Left kidney (tissue), 2 donors: Measurements from ENCODE around the gene POPDC2. TPM values are rescaled to one million over a fixed set of nuclear protein-coding genes. Genes with fewer than 3 reads are reported as not detected.

Experiments used
- DNase-seq: peaks from one replicate; pipeline ENCODE4 v3.0.0-alpha.2; 2013
- polyA plus RNA-seq: library from polyadenylated mRNA; unstranded; fragments of 120-200 nt; gene quantifications from one replicate; pipeline ENCODE4 v1.2.1, GENCODE V29; 2013; ENCODE audit not compliant: insufficient read length

POPDC2 gene
- polyA plus RNA-seq, 1 donor = 7.7 TPM

DNA sequence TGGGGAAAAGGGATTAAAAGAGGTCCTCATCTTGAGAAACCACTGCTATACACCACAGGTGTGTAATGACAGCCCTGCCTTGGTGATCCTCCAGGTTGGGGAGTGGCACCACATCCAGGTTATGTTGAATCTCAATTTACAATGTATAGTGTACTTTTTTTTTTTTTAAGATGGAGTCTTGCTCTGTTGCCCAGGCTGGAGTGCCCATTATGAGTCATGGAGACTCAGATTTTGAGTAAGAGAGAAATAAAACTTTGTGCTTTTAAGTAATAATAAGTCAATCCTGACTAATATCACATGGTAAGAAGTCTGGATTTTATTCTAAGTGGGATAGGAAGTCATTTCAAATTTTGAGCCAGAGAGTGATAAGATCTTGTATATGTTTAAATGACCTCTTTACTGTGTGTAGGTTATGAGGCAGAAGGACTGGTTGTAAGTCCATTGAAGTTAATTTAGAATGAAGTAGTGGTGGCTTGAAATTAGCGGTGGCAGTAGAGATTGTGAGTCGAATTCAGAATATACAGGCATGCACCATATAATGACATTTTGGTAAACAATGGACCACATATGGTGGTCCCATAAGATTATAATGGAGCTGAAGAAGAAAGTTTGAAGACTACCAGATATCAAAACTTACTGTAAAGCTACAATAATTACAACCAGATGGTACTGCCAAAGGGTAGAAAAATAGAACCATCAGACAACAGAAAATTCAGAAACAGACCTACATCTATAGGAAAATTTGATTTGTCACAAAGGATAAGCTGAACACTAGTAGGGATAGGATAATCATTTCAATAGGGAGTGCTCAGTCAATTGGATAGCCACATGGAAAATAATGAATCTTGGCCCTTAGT is 20.7 kb downstream of the POPDC2 start:
- DNase-seq = no peak

DNA sequence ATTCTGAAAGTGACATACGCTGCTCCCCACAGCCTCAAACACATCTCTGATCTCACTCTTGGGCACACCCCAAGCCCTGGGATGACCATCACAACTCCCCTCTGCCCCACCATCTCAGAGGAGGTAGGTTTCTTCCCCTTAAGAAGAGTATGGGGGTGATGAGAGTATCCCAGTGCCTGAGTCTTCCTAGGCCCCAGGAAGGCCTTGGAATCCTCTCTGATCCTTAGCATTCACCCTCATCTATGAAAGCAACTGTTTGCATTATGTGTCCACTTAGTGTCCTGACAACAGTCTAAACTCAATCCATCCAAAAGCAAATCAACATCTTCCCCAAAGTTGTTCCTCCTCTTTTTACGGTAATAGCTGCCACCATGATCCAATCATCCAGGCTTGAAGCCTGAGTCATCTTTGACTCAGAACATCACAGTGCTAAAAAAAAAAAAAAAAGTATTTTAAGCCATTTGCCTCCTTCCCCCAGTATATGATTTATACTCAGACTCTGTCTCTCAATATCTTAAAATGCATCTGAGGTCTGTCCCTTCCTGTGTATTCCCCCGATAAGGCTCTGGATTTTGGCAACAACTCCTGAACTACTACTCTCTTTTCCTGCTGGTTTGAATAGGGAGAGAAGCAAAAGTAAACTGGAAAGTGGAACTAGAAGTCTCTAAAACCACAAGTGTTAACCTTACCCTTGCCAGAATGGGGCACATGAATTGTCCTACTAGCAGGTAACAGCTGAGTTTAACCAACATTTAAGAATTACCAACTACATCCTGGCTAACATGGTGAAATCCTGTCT is 22.5 kb downstream of the POPDC2 start:
- no peak for DNase-seq

DNA sequence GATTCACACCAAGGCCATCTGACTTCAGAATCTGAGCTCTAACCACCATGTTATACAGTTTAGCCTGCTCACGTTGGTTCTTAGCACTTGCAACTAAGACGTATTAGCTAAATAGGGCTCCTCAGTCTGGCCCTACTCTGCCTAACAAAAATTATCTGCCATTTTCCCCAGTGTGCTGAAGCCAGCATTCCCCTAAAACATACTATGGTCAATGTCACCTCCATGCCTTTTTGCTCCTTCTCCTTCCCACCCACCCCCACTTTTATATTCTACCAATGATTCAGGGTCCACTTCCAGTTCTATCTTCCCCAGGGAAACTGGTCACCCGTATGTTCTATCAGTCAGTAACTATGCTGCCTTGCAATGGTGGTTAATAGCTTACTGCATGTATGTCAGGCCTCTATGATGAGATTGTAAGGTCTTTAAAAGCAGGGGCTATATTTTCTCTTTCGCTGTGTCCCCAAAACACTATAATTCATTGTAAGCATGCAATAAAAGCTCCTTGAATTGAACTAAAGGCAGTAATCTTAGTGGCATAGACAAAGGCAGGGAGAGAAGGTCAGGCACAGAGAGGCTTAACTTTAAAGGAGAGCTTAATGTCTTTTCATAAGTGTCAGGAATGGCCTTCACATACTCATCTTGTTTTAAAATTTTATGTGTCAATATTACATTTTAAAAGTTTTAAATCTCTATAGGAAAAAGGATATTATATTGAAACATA is 23.3 kb downstream of the POPDC2 start:
- DNase-seq = no peak

DNA sequence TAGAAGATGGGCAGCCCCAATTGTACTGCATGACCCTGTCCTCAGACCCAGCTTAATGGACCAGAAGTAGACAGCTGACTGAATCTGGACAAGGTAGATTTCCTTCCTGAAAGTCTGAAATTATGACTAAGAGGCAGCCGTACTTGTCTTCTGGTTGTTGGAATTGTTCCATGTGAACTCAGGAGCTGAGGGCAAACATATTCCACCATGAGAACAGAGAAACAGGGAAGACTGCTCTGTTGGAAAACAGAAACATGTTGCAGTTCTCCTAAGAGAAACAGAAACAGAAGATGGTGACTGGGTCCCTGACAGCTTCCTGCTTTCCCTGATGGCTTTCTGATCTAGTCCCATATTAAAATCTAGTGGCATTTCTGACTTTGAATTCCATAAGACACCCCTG is 24.1 kb downstream of the POPDC2 start:
- DNase-seq = no peak

GRCh38 chr3:119635719-119636118 is 24.7 kb downstream of the POPDC2 start:
- no peak for DNase-seq

- no peak for DNase-seq
Observed at GRCh38 chr3:119632829-119633228, 27.6 kb downstream of the POPDC2 start.

GRCh38 chr3:119632216-119632615 is 28.2 kb downstream of the POPDC2 start:
- DNase-seq = no peak

- no peak for DNase-seq
Observed at GRCh38 chr3:119631516-119631915, 28.9 kb downstream of the POPDC2 start.

DNA sequence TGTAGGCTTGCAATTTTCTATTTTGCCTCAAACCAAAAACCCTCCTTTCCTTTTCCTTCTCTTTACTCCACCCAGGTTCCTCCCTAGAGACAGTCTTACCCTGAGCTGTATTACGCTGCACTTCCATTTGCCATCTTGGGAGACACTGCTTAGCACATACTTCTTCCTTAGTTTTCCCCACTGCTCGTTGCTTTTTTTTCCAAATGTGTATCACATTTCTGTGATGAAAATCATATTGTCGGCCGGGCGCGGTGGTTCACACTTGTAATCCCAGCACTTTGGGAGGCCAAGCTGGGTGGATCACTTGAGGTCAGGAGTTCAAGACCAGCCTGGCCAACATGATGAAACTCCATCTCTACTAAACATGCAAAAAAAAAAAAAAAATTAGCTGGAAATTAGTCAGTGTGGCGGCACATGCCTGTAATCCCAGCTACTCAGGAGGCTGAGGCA is 29.5 kb downstream of the POPDC2 start:
- DNase-seq = no peak

DNA sequence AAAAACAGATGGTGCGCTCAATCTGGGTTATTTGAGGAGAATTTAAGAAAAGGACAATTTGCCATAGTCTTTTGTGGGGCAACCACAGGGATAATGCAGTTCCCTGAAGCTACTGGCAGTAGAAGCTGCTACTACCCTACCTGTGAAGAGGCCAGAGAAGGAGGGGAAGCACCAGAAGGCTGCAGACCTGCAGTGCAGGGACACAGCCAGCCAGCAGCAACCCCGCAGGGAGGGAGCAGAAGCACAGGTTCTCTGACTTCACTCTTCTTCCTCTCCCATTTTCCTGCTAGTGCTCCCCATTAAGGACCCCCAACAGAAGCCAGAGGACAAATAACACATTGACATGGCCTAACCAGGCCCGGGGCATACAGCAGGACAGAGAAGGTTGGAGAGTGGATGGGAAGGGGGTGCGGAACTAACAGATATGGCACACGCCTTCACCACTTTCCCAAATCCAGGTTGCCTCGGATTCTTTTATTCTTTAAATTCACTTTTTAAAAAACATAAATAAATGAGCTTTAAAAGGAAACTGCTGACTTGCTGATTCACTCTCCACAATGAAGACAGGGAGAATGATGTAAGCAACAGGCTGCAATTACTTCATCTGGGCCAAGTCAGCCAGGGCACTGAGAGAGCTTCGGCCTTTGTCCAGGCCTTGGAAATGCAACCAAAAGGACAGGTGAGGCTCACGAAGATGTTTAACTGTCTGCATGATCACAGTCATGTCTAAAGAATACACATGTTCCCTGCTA is 30.1 kb downstream of the POPDC2 start:
- no peak for DNase-seq

GRCh38 chr3:119628816-119629445 is 31.5 kb downstream of the POPDC2 start:
- DNase-seq = no peak

DNA sequence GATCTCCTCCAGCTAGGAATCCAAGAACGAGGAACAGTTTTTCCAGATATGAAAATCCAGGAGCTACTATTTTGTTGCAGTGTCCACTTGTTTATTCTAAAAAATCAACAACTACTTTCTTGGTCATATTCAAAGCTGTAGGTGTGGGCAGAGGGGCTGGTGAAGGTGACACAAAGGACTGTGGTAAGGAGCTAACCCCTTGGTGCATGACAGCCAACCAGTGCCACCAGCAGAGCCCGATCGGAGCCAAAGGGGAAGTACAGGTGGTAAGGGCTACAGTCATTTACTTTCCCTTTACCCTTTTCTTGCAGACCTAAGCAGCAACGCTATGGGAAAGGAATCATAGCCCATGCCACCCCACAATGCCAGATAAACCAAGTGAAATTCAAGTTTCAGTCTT is 32.0 kb downstream of the POPDC2 start:
- no peak for DNase-seq

- DNase-seq = no peak
Observed at GRCh38 chr3:119627461-119627860, 32.9 kb downstream of the POPDC2 start.

DNA sequence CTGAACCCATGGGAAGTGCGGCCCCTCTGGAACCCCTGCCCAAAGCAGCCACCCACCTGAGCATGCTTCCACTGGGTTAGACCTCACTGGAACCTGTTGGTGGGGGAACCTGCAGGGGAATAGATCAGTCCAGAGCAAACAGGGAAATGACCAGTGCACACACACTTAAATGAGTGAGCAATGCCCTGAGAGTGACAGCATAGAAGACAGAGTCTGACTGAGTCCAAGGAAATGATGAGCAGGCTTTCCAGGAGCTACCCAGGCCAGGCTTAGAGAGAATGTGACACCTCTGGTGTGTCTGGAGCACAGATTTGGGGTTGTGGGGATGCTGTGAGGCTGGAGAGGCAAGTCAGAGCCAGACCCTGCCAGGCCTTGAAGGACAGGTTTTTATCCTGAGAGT is 34.2 kb downstream of the POPDC2 start:
- DNase-seq = no peak

- DNase-seq = no peak
Observed at GRCh38 chr3:119625451-119626153, 34.8 kb downstream of the POPDC2 start.

GRCh38 chr3:119624002-119624720 is 36.2 kb downstream of the POPDC2 start:
- no peak for DNase-seq

- no peak for DNase-seq
Observed at GRCh38 chr3:119620899-119621298, 39.5 kb downstream of the POPDC2 start.

- no peak for DNase-seq
Observed at GRCh38 chr3:119619094-119619493, 41.3 kb downstream of the POPDC2 start.

GRCh38 chr3:119616056-119616455 is 44.3 kb downstream of the POPDC2 start:
- DNase-seq = no peak

- DNase-seq = no peak
Observed at GRCh38 chr3:119613872-119614271, 46.5 kb downstream of the POPDC2 start.
